GM23338 (cell line): Measurements from ENCODE around the gene CACNB2.

ENCODE experiments used
- CREB1 ChIP-seq: fragments of 250-450 bp; sonication (Bioruptor Pico); IDR thresholded peaks from 2 replicates; pipeline ENCODE4 v1.5.0; 2020; ENCODE audit warnings: low read depth, mild to moderate bottlenecking, moderate library complexity
- EZH2 ChIP-seq: fragments of 200-600 bp; sonication (generic); IDR thresholded peaks from one replicate; pipeline ENCODE4 v1.8.0; 2017; ENCODE audit warnings: antibody characterized with exemption, mild to moderate bottlenecking, low read depth; ENCODE audit not compliant: unreplicated experiment
- POLR2AphosphoS5 ChIP-seq: IDR thresholded peaks from 2 replicates; pipeline ENCODE4 v1.6.1; 2016; ENCODE audit warnings: antibody characterized with exemption, low read depth
- TF ChIP-seq, protein P1 (sequence below), 2 experiments: fragments of 200-600 bp in 1 of 2; sonication (generic) in 1 of 2; conservative IDR thresholded peaks; 2 replicates each; pipeline versions ENCODE4 v1.5.1 to v1.6.1; 2016 to 2017; ENCODE audit warnings: antibody characterized with exemption in 2 of 2, low read depth in 2 of 2, mild to moderate bottlenecking in 2 of 2, moderate library complexity in 1 of 2

DNA sequence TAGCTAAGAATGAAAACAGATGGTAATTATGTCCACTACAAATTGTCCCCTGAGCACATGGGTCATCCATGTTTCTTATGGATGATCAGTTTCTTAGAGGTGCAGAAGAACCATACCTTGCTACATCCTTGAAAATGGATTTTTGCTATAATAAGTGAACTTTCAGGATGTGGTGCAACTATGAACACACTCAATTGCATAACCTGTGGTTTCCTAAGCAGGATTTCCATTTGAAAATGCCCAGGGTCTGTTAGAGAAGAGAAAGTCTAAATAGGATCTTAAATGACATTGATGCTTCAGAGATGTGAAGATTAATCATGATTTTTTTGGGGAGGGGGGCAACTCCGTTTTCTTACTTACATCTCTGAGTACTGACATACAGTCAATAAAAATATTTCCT lies 39.6 kb upstream of the CACNB2 start:
- TF ChIP-seq, protein P1, sequence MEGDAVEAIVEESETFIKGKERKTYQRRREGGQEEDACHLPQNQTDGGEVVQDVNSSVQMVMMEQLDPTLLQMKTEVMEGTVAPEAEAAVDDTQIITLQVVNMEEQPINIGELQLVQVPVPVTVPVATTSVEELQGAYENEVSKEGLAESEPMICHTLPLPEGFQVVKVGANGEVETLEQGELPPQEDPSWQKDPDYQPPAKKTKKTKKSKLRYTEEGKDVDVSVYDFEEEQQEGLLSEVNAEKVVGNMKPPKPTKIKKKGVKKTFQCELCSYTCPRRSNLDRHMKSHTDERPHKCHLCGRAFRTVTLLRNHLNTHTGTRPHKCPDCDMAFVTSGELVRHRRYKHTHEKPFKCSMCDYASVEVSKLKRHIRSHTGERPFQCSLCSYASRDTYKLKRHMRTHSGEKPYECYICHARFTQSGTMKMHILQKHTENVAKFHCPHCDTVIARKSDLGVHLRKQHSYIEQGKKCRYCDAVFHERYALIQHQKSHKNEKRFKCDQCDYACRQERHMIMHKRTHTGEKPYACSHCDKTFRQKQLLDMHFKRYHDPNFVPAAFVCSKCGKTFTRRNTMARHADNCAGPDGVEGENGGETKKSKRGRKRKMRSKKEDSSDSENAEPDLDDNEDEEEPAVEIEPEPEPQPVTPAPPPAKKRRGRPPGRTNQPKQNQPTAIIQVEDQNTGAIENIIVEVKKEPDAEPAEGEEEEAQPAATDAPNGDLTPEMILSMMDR (conservative IDR thresholded peaks at IDR 0.05; ENCODE audit: low read depth in 2 of 2) = no peak
- TF ChIP-seq EZH2 (no peak), POLR2AphosphoS5 (no peak), CREB1 (no peak)
